Putamen (tissue), 1 donor: ENCODE measurements around the gene GPR45.

ENCODE experiments used
- DNase-seq: peaks from one replicate; pipeline ENCODE4 v3.0.0-alpha.2; 2016; ENCODE audit warnings: low spot score

GPR45 gene

DNA sequence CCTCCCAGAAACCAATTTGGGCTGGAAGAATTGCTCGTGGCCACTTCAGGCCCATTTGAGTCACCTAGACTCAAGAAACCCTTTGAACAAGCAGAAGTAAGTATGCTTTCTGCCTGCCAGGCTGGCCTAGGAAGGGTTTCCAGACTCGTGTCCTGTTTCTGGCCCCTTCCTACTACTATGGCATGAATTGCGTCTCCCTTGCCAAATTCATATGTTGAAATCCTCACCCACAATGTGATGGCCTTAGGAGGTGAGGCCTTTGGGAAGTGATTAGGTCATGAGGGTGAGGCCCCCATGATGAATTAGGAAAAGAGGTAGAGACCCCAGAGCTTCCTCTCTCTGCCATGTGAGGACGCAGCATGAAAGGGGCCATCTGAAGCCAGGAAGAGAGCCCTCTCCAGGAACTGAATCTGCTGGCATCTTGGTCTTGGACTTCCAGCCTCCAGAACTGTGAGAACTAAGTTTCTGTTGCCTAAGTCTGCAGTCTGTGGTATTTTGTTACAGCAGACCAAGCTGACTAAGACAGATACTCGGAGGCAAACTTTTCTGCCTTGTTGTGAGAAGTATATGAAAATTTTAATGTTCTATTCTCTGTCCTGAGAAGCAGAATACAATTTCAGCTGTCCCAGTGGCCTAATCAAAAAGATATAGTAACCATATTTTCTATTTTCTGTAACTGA, 13.1 kb downstream of the GPR45 start:
- DNase-seq: no peak

DNA sequence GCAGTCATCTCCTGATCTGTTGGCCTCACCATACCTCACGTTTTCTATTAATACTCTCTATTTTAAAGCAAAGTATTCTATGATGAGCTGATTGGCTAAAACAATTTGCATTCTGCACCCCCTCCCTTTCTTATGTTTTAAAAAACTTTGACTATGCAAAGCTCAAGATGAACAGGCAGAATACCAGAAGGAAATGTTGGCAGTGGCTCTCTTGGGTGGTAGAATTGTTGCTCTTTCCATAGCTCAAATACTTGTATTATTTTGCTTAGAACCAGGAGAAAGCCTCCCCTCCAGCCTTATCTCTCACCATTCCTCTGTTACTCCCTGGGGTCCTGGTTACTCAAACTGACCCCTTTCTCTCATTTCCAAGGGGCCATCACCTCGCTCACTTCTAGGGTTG, 14.4 kb downstream of the GPR45 start:
- DNase-seq: no peak

GRCh38 chr2:105256431-105257047, 15.0 kb downstream of the GPR45 start:
- no peak for DNase-seq

GRCh38 chr2:105257981-105258380, 16.4 kb downstream of the GPR45 start:
- no peak for DNase-seq

DNA sequence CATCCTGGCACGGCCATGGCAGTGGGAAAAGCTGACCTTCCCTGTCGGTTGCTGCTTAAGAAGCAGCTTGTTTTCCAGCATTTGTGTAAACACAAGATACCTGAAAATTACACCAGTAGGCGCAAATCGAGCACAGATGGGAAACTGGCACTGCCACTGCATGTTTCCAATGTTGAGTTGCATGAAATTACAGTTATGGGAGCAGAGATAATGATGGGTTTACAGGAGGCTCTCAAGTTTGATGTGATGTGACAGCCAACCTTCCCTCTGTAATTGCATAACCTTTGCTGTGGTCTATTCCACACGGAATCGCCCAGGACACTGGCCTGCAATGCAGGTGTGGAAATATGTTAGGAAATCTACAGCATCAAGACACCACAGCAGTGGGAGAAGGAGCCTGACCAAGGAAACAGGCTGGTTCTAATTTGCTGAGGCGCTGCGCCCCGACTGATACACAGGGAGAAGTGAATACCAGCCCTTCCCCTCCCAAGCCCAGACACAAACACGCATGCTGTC, 17.4 kb downstream of the GPR45 start:
- DNase-seq: no peak

- DNase-seq: no peak
Observed at GRCh38 chr2:105261061-105261460, 19.5 kb downstream of the GPR45 start.

DNA sequence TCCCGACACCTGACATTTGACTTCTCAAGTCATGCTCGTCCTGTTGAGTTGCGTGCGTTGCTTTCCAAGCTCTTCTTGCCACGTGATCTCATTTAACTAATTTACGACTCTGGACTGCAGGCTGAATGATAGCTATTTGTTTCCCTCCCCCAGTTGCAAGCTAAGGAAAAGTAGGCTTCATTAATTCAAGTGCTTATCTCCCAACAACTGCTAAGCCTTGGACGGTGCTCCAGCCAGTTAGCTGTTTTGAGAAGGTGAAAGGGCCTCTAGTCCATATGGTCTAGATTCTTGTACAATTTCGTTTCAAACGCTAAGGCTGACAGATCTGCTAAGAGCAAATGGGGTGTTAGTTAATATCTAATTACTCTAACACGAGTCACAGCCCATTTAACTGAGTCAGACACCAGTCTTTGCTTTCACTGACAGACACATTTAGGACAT, 21.1 kb downstream of the GPR45 start:
- no peak for DNase-seq

- DNase-seq: no peak
Observed at GRCh38 chr2:105269426-105269825, 27.9 kb downstream of the GPR45 start.

- DNase-seq: no peak
Observed at GRCh38 chr2:105271393-105272045, 30.0 kb downstream of the GPR45 start.

- DNase-seq: no peak
Observed at GRCh38 chr2:105272176-105272575, 30.6 kb downstream of the GPR45 start.

GRCh38 chr2:105274046-105274445, 32.5 kb downstream of the GPR45 start:
- no peak for DNase-seq

DNA sequence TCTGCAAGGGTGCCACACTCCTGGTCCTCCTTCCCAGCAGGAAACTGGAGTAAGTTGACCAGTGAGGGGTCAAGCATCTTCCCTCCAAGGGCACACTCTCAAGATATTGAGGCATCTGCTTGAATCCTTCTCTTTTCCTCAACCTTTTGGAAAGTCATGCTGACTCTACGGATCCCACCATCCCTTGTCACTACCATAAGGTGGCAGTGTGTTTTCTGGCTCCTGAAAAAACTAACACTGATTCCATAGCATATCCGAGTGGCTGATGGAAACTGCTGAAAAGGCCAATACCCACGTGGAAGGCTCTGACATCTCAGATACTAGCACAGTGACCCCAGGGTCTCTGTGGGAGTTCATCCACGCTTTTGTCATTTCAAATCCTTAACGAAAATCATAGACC, 37.1 kb downstream of the GPR45 start:
- no peak for DNase-seq

DNA sequence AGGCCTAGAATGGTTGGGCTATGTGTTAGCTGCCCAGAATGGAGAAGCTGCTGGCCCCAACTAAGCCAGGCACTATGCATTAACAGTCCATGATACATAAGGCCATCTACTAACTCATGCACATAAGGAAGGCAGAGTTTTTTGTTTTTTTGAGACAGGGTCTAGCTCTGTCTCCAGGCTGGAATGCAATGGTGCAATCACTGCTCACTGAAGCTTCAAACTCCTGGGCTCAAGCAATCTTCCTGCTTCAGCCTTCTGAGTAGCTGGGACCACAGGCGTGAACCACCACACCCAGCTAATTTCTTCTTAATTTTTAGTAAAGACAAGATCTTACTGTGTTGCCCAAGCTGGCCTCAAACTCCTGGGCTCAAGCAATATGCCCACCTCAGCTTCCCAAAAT, 37.6 kb downstream of the GPR45 start:
- no peak for DNase-seq

GRCh38 chr2:105280281-105280680, 38.7 kb downstream of the GPR45 start:
- no peak for DNase-seq

- DNase-seq: no peak
Observed at GRCh38 chr2:105283532-105283931, 42.0 kb downstream of the GPR45 start.

DNA sequence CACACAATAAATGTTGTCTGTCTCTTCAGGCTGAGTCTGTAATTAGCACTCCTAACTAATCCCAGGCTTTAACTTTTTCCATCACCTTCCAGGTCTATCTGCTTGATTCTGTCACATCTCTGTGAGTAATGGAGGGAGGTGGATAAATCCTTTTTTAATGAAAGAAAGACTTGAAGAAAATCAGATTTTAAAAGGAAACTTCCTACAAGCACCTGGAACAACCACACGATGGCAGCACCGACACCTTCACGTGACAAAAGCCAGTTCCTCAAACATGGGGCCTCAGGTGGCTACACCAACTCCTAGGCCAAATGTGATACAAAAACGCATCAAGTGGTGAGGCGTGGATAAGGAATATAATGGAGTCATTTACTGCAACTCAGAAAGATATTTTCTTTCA, 46.1 kb downstream of the GPR45 start:
- DNase-seq: no peak

DNA sequence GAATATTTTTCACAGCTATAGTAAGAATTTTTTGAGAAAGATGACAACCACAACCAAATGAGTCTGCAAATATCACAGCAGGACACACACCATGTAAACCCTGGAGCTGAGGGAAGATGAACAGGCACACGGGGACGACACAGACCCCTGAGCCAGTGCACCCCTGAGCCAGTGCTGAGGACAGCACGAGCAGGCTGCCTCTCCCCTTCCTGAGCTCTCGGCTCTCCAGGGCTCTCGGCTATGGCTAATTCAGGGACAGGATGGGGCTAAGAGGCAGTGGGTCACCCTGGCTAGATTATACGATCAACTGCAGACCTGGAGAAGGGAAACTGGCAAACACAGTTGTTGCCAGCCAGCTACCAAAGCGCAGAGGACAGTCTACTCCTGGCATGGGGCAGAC, 46.6 kb downstream of the GPR45 start:
- no peak for DNase-seq

DNA sequence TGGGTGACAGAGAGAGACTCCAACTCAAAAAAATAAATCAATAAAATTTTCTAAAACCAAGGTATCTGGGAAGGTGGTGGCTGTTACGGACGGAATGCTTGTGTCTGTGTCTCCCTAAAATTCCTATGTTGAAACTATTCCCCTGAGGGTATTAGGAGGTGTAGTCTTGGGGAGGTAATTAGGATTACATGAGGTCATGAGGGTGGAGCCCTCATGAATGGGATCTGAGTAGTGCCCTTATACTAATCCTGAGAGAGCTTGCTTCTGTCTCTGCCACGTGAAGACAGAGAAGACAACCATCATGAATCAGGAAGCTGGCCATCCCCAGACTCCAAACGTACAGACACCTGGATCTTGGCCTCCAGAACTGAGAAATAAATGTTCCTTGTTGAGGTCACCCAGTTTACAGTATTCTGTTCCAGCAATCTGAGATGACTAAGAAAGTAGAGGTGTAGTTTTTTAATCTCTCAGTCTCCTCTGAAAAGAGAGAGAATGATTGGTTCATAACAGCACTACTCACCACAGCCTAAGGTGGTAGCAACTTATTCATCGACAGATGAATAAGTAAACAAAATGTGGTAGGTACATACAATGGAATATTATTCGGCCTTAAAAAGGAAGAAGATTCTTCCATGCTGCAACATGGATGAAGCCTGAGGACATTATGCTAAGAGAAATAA, 49.6 kb downstream of the GPR45 start:
- DNase-seq: no peak

- DNase-seq: no peak
Observed at GRCh38 chr2:105291981-105292380, 50.4 kb downstream of the GPR45 start.
